ENCODE results near the gene CACUL1. TPM values are rescaled to one million over a fixed set of nuclear protein-coding genes. Genes with fewer than 3 reads are reported as not detected.

Gene CACUL1
- total and polyA plus RNA-seq, 2 of the 13 experiments (the other 11 are each of a cell fraction or from before 2014, with no cell fraction given): 14.2 to 31.0 TPM

DNA sequence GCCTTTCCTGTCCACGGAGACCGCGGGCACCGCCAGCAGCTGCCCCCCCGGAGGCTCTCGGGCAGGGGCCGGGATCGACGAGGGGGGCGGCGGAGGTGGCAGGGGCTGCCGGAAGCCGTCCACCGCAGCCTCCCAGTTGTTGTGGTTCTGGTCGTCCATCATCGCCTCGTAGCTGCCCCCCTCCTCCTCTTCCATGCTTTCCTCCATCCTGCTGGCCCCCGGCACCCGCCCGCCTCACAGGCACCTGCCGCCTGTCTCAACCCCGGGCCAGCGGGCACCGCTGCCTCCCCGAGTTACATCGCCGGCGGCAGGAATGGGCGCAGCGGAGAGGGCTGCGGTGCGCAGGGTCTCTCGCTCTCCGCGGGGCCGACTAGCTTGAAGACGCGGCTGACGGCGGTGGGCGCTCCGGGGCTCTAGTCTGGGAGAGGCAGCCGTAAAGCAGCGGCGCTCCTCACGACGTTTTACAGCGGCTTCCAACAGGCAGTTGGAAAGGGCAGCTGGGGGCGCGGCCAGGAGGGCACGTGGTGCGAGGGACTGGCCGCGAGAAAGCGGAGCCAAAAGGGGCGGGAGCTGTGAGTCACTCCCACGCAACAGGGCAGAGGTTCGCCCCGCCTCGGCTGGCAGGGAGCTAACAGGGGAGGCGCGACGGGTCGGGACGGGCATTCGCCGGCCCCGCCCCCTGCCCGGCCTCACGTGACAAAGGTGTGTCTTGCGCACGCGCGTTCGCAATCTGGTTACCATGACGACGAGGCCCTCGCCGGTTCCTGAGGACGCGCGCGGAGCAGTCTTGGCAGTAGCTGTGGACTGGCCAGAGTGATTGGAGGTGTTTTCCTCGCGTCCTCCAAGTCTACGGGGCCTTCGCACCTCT, at the start of gene CACUL1 (continued):
- TF ChIP-seq, protein P1, sequence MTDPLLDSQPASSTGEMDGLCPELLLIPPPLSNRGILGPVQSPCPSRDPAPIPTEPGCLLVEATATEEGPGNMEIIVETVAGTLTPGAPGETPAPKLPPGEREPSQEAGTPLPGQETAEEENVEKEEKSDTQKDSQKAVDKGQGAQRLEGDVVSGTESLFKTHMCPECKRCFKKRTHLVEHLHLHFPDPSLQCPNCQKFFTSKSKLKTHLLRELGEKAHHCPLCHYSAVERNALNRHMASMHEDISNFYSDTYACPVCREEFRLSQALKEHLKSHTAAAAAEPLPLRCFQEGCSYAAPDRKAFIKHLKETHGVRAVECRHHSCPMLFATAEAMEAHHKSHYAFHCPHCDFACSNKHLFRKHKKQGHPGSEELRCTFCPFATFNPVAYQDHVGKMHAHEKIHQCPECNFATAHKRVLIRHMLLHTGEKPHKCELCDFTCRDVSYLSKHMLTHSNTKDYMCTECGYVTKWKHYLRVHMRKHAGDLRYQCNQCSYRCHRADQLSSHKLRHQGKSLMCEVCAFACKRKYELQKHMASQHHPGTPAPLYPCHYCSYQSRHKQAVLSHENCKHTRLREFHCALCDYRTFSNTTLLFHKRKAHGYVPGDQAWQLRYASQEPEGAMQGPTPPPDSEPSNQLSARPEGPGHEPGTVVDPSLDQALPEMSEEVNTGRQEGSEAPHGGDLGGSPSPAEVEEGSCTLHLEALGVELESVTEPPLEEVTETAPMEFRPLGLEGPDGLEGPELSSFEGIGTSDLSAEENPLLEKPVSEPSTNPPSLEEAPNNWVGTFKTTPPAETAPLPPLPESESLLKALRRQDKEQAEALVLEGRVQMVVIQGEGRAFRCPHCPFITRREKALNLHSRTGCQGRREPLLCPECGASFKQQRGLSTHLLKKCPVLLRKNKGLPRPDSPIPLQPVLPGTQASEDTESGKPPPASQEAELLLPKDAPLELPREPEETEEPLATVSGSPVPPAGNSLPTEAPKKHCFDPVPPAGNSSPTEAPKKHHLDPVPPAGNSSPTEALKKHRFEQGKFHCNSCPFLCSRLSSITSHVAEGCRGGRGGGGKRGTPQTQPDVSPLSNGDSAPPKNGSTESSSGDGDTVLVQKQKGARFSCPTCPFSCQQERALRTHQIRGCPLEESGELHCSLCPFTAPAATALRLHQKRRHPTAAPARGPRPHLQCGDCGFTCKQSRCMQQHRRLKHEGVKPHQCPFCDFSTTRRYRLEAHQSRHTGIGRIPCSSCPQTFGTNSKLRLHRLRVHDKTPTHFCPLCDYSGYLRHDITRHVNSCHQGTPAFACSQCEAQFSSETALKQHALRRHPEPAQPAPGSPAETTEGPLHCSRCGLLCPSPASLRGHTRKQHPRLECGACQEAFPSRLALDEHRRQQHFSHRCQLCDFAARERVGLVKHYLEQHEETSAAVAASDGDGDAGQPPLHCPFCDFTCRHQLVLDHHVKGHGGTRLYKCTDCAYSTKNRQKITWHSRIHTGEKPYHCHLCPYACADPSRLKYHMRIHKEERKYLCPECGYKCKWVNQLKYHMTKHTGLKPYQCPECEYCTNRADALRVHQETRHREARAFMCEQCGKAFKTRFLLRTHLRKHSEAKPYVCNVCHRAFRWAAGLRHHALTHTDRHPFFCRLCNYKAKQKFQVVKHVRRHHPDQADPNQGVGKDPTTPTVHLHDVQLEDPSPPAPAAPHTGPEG (CRISPR knock-in tag; IDR thresholded peaks at IDR 0.05): no peak
- peak; percentile 70; the same call in 1 of the 2 replicates for TF ChIP-seq SALL2 (CRISPR knock-in tag; IDR thresholded peaks at IDR 0.05)
- no peak for TF ChIP-seq ZKSCAN8 (CRISPR knock-in tag; IDR thresholded peaks at IDR 0.05; ENCODE audit: borderline replicate concordance)
- TF ChIP-seq, protein P2, sequence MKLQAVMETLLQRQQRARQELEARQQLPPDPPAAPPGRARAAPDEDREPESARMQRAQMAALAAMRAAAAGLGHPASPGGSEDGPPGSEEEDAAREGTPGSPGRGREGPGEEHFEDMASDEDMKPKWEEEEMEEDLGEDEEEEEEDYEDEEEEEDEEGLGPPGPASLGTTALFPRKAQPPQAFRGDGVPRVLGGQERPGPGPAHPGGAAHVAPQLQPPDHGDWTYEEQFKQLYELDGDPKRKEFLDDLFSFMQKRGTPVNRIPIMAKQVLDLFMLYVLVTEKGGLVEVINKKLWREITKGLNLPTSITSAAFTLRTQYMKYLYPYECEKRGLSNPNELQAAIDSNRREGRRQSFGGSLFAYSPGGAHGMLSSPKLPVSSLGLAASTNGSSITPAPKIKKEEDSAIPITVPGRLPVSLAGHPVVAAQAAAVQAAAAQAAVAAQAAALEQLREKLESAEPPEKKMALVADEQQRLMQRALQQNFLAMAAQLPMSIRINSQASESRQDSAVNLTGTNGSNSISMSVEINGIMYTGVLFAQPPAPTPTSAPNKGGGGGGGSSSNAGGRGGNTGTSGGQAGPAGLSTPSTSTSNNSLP (IDR thresholded peaks at IDR 0.05; ENCODE audit: low read depth, low read length): no peak
- TF ChIP-seq, protein P3, sequence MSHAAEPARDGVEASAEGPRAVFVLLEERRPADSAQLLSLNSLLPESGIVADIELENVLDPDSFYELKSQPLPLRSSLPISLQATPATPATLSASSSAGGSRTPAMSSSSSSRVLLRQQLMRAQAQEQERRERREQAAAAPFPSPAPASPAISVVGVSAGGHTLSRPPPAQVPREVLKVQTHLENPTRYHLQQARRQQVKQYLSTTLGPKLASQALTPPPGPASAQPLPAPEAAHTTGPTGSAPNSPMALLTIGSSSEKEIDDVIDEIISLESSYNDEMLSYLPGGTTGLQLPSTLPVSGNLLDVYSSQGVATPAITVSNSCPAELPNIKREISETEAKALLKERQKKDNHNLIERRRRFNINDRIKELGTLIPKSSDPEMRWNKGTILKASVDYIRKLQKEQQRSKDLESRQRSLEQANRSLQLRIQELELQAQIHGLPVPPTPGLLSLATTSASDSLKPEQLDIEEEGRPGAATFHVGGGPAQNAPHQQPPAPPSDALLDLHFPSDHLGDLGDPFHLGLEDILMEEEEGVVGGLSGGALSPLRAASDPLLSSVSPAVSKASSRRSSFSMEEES (CRISPR knock-in tag; IDR thresholded peaks at IDR 0.05): peak; percentile 91
- TF ChIP-seq ERF (CRISPR knock-in tag; IDR thresholded peaks at IDR 0.05): peak; percentile 18; the same call in 1 of the 2 replicates
- TF ChIP-seq, protein P4, sequence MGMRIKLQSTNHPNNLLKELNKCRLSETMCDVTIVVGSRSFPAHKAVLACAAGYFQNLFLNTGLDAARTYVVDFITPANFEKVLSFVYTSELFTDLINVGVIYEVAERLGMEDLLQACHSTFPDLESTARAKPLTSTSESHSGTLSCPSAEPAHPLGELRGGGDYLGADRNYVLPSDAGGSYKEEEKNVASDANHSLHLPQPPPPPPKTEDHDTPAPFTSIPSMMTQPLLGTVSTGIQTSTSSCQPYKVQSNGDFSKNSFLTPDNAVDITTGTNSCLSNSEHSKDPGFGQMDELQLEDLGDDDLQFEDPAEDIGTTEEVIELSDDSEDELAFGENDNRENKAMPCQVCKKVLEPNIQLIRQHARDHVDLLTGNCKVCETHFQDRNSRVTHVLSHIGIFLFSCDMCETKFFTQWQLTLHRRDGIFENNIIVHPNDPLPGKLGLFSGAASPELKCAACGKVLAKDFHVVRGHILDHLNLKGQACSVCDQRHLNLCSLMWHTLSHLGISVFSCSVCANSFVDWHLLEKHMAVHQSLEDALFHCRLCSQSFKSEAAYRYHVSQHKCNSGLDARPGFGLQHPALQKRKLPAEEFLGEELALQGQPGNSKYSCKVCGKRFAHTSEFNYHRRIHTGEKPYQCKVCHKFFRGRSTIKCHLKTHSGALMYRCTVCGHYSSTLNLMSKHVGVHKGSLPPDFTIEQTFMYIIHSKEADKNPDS (CRISPR knock-in tag; IDR thresholded peaks at IDR 0.05): peak; percentile 51; the same call in 1 of the 2 replicates
- no peak for TF ChIP-seq NCOR1 (IDR thresholded peaks at IDR 0.05; ENCODE audit: borderline replicate concordance, low read length)
- TF ChIP-seq FOXA1 (IDR thresholded peaks at IDR 0.05): no peak
- 0 out of 2 replicates have a peak, but pooled peaks have one; percentile 19 for TF ChIP-seq FOXA1 (CRISPR knock-in tag; IDR thresholded peaks at IDR 0.05)
- TF ChIP-seq ZNF670 (CRISPR knock-in tag; IDR thresholded peaks at IDR 0.05; ENCODE audit: borderline replicate concordance): 0 out of 2 replicates have a peak, but pooled peaks have one; percentile 50
- TF ChIP-seq, protein P5, sequence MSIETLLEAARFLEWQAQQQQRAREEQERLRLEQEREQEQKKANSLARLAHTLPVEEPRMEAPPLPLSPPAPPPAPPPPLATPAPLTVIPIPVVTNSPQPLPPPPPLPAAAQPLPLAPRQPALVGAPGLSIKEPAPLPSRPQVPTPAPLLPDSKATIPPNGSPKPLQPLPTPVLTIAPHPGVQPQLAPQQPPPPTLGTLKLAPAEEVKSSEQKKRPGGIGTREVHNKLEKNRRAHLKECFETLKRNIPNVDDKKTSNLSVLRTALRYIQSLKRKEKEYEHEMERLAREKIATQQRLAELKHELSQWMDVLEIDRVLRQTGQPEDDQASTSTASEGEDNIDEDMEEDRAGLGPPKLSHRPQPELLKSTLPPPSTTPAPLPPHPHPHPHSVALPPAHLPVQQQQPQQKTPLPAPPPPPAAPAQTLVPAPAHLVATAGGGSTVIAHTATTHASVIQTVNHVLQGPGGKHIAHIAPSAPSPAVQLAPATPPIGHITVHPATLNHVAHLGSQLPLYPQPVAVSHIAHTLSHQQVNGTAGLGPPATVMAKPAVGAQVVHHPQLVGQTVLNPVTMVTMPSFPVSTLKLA (IDR thresholded peaks at IDR 0.05): peak; percentile 88
- TF ChIP-seq KAT8 (CRISPR knock-in tag; IDR thresholded peaks at IDR 0.05): peak; percentile 86
- peak; percentile 35 for TF ChIP-seq TAF15 (IDR thresholded peaks at IDR 0.05; ENCODE audit: low read depth, low read length, poor library complexity, severe bottlenecking)

Data from HepG2 (cell line).